Umbilical cord (tissue), 2 donors: ENCODE measurements around the gene WDR86. TPM values are rescaled to one million over a fixed set of nuclear protein-coding genes. Genes with fewer than 3 reads are reported as not detected.

ENCODE experiments used
- DNase-seq: peaks from one replicate; pipeline ENCODE4 v3.0.0-alpha.2; 2015; ENCODE audit warnings: low spot score
- total RNA-seq: library from RNA; depleted of rRNA; stranded (reverse); fragments of >200 nt; gene quantifications from one replicate; pipeline ENCODE4 v1.2.3, GENCODE V29; 2014; ENCODE audit warnings: low replicate concordance; ENCODE audit not compliant: insufficient read depth

Gene WDR86
- total RNA-seq, 1 donor from 2014 or later = 34.7 TPM

DNA sequence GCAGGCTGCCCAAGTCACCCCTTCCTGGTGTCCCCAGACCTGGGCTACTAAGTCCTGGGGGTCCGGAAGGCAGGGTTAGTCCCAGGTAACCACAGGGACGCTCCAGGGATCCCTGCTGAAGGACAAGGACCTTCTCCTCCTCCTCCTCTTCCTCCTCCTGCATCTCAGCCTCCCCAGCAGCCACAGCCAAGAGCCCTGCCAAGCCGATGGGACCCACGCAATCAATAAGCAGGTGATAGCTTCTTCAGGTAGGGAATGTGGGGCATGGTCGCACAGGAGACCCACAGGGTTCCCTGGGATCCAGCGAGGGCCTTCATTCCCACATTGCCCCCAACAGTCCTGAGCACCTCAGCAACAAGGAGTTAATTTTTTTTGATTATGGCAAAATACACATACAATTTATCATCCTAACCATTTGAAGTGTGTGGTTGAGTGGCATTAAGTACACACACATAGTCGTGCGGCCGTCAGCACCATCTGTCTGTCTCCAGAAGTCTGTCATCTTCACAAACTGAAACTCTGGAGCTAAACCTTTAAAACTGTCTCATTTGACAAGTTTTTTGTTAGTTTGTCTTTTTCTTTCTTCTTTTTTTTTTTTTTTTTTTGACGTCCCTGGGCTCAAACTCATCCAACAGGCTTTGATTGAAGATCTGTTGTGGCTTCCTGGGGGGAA, 18.0 kb upstream of the WDR86 start:
- DNase-seq = no peak

DNA sequence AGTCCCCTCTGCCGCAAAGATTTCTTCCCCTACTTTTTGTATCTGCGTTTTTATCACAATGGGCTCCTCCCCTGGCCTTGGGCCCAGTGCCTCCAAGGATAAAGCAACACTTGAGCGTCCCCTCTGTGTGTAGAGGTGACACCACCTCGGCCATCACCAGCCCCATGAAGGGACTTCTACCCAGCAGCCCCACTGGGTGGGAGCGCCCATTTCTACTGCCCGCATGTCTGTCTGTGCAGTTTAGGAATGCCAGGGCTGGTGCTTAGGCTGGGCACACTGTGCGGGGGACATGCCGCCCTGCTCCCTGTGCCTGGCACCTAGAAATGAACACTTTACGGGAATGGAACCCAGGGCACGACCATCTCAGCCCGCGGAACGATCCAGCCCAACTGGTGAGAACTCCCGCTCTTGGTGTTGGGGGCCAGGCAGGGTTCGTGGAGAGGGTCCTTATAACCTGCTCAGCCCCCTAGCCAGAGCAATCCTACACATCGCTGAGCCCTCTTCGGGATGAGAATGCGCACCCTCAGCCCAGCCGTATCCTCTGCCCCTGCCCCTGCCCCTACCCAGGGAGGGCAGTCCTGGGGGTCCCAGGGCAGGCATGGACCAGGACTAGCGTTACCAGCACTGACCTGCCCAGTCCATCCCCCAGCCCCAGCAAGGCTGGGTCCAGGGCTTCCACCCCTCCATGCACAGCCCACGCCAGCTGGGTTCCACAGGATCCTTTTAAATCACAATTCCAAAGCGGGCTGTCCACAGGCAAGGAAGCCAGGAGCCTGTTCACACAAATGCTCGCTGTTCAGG, 17.3 kb upstream of the WDR86 start:
- DNase-seq = no peak

DNA sequence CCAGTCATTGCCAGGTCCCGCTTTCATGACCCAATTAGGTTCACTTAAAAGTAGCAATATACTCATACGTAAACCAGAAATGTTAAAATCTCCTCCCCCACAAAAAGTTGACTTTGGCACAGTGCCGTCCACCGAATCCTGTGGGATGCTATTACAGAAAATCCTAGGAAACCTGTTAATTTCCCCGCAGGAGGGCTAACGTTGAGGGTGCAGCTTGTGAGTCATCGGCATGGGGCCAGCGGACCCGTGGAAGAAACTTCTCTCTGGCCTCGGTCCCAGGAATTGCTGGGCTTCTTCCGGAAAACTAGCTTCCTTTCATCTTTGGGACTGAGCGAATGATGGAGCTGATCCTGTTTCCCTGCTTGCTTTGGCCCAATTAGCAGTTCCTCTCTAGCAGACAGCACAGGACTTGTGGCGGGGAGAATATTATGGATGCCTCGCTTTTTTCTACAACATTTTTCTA, 16.6 kb upstream of the WDR86 start:
- DNase-seq = peak; percentile 84

DNA sequence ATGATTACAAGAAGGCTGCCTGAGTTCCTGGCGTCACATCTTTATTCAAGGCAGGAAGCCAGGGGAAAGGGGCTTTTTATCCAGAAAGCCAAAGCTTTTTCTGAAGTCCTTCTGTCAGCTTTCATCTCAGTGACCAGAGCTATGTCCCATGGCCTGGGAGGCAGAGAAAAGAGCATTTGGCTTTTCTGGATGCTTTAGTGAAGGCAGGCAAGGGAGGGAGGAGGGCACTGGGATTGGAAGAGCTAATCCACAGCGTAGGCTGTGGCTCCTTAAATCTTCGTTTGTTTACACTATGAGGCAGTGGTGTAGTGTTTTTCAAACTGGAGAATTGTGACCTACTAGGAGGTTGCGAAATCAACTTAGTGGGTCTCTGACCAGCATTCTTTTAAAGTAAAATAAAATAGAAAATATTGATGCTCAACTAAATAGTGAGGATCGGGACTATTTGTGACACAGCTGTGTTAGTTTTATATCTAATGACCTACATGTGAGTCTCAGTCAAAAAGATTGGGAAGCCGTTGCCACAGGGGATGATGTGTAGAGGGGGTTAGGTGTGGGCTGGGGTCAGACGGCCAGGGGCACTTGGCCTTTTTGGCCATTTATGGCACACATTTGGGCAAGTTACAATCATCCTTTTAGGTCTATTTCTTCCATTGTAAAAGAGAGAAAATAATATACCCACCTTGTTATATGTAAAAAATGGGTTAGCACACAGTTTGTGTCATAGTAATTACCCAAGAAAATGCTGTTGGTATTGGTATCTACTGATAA, 16.0 kb upstream of the WDR86 start:
- no peak for DNase-seq

DNA sequence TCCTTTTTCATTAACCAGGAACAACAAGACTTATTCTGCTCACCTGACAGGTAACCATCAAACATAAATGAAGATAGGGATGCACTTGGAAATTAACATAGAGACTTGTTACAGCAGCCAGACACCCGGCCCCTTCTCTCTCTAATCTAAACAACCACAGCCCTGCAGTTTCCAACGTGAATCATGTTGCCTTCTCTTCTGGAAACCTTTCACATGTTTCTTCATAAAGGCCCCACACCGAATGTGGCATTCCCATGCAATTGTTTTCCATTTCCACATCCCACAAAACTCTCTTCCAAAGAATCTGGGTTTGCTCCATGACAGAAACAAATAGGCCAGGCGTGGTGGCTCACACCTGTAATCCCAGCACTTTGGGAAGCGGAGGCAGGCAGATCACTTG, 15.0 kb upstream of the WDR86 start:
- DNase-seq = no peak

DNA sequence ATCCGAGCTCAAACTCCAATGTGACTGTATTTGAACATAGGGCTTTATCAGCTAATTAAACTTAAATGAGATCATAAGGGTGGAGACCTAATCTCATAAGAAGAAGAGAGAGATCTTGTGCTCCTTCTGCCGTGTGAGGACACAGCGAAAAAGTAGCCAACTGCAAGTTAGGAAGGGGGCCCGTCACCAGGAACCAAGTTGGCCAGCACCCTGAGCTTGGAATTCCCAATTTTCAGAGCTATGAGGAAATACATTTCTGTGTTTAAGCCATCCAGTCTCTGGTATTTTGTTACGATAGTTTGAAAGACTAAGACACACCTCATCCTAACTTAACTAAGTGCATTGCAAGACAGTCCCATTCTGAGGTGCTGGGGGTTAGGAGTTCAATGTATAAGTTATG, 14.1 kb upstream of the WDR86 start:
- DNase-seq = no peak

DNA sequence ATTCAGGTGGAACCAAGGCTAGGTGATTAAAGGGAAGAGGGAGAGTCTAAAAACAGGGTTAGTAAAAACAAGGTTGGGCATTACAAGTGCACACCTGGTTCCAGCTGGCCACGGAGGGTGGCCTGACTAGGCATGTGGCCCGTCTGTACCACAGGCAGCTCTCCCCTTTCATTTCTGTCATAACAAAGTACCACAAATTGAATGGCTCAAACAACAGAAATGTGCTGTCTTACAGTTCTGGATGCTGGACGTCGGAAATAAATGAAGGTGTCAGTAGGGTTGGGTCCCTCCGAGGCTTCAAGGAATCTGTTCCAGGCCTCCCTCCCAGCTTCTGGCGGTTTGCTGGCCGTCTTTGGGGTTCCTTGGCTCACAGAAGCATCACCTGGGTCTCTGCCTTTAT, 13.4 kb upstream of the WDR86 start:
- no peak for DNase-seq

DNA sequence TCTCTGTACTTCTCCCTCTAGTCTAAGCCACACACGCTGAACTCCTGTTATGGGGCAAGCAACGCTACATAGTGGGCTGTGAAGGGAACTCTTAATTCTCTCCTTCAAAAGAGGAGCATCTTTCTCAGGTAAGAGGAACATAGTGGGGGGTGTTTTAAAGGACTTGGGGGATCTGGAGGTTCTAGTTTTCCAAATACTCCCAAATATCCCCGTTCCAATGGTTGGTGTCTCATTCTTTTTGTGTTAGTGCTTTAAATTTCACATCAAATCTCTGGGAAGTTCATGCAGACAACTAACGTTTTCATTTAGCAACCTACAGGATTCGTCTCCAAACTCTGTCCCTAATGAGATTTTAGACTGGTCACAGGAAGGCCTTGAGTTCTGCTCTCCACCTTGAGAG, 12.4 kb upstream of the WDR86 start:
- no peak for DNase-seq

DNA sequence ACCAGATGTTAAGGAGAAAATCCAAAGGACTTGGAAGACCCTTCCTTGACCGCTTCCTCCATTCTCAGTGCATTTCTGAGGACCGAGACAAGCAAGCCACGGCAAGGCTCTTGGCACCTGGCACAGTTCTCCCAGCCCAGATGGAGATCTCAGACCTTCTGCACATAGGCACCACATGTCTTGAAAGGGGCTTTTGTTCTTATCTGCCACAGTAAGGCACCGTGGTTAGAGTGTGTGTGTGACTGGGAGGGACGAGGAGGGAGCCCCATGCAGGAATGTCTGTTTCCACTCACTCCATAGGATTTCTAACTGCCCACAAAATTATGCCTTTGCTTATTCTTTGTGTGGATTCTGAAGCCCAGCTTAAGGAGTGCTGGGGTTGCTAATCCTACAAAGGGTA, 10.3 kb upstream of the WDR86 start:
- no peak for DNase-seq

DNA sequence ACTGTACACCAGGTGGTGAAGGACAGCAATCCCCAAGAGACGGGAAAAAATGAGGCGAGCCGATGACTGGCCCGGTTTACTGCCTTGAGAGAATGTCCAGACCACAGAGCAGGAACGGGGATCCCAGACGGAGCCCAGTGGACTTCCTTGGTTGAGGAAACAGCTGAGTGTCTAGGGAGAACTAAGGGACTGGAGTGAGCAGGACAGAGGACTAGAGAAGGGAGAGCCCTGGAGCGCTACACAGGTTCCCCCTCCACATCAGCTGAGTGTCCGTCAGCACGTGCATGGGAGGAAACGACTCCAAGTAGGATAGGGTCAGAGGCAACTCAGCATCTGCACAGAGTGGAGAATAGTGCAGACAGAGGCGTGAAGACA, 7.1 kb upstream of the WDR86 start:
- peak; percentile 58 for DNase-seq

DNA sequence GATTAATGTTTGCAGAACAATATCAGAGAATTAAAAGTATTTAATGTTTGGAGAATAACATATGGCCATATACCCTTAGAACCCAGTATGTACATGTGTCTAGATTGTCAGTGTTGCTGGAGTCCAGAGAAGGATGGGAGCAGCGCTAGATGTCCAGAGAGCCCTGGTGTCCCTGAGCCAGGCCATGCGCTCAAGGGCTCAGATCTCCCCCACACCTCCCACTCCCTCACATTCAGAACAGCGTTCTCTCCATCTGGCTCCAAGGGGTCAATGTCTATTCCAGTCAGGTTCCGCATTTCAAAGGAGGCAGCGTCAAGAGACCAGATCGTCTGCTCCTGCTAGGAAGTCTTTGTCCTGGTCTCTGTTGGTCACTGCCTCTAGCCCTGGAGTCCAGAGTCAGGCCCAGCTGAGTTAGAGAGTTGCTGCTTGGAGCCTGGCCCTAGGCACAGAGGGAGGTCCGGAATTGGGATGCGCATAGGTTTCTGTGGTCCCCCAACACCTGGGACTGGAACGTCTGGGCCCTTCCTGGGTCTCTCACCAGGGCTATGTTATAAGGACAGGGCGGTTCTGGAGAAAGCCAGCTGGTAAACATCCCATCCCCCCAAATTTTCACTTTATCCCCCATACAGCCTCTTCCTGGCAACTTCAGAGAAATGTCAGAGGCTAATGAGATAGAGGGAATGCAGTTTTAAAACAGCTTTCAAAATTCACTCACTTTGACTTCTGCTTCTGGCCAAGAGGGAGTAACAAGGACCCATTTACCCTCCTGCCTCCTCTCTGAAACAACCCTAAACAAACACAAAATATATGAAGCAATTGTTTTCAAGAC, 6.5 kb upstream of the WDR86 start:
- no peak for DNase-seq

DNA sequence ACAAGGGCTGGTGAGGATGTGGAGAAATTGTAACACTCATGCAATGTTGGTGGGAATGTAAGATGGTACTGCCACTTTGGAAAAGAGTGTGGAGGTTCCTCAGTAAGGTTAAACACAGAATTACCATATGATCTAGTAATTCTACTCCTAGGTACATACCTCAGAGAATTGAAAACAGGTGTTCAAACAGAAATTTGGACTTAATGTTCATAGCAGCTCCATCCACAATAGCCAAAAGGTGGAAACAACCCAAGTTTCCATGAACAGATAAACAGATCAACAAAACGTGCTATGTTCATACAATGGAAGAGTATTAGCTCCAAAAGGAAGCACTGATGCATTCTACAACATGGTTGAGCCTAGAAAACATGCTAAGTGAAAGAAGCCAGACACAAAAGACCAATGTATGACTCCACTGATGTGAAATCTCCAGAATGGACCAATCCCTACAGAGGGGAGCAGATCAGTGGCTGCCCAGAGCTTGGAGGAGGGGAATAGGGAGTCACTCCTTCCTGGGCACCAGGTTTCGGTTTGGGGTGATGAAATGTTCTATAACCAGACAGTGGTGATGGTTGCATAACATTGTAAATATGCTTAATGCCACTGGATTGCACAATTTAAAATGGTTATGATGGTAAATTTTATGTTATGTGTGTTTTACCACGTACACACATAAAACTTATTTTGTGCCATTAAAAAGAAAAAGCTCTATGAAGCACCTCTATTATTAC, 5.7 kb upstream of the WDR86 start:
- DNase-seq = no peak

DNA sequence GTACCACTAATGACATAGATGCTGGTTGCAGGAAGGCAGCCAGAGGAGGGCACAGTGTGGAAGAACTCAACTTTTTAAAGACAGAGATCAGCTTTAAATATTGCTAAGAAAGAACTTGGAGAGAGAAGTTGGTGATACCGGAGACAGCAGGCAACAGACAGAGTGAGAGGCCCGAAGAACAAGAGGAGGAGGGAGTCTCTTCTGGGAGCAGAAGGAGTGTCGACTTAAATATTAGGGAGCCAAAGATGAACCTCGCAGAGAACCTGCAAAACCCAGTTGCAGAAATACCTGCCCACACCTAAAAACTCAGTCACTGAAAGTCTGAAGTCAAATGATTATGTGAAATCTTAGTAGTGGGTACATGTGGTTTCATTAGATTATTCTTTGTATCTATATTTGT, 3.4 kb upstream of the WDR86 start:
- no peak for DNase-seq

DNA sequence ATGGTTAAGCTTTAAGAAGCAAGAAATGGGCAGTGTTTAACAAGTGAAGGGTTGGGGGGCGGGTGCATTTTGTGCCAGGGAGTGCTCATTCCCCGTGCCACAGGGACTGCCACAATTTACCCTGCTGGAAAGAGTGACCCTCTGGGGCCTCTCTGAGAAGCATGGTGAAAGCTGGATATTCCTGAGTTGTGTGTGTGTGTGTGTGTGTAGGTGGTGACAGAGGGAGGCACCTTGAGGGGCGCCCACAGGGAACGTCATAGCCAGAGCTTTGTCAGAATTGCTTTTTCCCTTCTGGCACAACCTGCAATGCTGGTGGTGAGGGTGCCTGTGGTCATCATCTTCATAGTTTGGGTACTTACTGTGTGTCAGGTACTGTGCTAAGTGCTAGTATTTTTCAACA, 2.5 kb upstream of the WDR86 start:
- no peak for DNase-seq

DNA sequence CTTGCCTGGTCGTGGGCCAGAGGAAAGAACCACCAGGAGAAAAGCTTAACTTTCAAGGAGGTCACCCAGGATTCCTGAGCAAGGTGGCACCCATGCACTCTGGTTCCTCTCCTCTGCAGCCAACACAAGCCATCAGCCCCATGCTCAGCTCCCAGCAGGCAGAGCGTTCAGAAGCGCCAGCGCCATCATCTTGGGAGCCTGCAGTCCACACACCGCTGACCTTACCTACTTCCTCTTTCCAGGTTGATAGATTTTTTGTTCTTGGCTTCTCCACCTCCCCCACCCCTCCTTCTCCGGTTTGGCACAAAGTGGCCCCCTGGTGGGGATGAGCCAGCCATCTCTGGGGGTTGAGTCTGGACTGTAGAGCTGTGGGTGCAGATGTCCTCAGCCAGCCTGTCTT, 1.7 kb upstream of the WDR86 start:
- no peak for DNase-seq

DNA sequence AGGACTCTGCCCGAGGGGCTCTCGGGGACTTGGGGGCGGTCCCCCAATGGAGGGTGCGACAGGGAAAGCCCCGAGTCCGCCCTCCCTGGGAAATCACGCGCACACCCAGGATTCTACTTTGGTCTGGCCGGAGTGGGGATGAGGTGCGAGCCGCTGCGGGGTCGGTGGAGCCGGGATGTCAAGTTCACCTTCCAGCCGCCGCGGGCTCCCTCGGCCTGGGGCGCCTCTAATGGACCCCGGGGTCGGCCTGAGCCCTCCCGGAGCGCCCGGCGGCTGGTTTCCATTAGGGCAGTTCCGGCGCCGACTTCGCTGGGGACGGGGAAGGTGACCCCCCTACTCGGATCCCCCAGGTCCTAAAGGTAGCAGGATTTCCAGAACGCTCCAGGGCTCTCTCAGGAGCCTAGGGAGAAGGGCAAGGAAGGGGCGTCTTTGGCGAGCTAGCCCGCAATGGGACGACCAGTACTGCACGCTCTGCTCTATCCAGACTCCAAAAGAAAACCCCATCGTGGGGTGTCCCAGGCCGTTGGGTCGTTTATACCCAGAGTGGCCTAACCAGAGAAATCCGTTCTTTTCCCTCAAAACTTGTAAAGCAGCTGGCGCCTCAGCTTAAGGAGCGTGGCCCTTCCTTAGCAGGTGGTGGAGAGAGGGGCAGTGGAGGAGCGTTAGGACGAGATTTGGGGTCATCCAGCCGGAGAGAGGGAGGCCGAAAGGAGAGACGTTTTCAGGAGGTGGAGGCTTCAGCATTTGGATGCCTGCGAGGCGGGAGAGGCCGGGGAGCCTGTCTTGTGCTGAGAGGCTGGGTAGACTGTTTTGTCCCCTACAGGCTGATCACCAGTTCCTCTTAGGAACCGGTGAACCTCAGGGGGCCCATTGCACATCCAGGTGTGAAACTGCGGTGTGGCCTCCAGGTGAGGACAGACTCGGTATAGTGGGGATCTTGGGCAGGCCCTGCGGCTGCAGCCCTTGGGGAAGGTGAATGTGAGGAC, 860 bp upstream of the WDR86 start:
- peak; percentile 56 for DNase-seq

DNA sequence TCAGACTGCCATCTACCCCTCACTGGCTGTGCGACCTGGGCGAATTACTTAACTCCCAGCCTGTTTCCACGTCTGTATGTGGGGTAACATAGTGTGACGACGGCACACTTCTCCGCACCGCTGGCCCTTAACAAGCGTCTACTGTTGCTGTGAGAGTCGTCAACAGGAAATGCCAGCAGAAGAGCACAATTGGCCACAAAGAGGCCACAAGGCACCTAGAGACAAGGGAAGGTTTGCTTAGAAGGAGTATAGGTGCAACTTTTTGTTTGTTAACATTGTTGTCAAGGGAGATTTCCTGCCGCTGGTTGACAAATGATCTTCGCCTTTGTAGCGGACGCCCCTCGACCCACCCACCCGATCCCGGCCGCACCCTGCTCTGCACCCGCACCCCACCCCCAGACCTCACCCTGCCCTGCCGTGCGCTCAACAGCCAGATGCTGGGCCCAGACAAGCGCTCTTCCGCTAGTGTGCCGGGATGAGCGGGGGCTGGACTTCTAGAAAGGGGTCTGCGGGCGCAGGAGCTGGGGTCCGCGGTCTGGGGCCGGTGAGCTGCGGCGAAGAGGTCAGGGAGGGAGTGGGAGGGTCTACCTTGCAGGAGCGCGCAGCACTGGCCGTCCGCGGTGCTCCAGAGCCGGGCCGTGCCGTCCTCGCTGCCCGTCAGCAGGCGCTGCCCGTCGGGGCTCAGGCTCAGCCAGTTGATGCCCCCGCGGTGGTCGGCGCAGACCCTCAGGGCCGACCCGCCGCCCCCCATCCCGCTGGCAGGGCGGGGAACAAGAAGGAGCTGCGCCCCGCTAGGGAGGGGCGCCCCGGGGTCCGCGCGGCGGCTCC, 785 bp downstream of the WDR86 start:
- peak; percentile 35 for DNase-seq

DNA sequence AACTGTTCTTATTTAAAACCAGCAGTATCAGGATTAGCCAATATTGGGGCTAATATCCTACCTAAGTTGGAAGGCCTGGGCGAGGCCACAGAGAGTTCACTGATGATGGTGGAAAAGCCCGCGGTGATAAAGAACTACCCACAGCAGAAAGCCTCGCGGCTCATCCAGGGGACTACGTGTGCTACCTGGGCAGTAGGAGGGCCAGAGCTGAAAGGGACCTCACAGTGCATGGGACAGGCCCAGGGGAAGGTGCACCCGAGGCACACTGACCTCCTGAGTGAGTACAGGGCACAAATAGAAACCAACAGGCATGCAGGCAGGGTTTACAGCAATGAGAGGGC, 1.4 kb downstream of the WDR86 start:
- no peak for DNase-seq
